Chondrocyte (in vitro differentiated cells): ENCODE data around the gene NACA. TPM values are rescaled to one million over a fixed set of nuclear protein-coding genes. Genes with fewer than 3 reads are reported as not detected.

Source experiments
- DNase-seq: peaks from one replicate; pipeline ENCODE4 v3.0.0; 2021; ENCODE audit warnings: mixed read lengths, low spot score
- H3K27ac Mint-ChIP-seq: one replicate; pipeline ENCODE4 v1.8.0; 2021; ENCODE audit warnings: mild to moderate bottlenecking, moderate library complexity, mixed read lengths; ENCODE audit not compliant: unreplicated experiment
- H3K27me3 Mint-ChIP-seq: 2 replicates; pipeline ENCODE4 v1.8.0; 2021; ENCODE audit warnings: low read depth, mixed read lengths
- H3K36me3 Mint-ChIP-seq: 2 replicates; pipeline ENCODE4 v1.8.0; 2021; ENCODE audit warnings: low read depth, mixed read lengths
- H3K4me1 Mint-ChIP-seq: 2 replicates; pipeline ENCODE4 v1.8.0; 2021; ENCODE audit warnings: low read depth, mild to moderate bottlenecking, mixed read lengths
- H3K4me3 Mint-ChIP-seq: one replicate; pipeline ENCODE4 v1.8.0; 2021; ENCODE audit warnings: mild to moderate bottlenecking, moderate library complexity, mixed read lengths; ENCODE audit not compliant: unreplicated experiment
- H3K9me3 Mint-ChIP-seq: 2 replicates; pipeline ENCODE4 v1.8.0; 2021; ENCODE audit warnings: low read depth, mixed read lengths
- total RNA-seq: library from RNA; stranded (reverse); gene quantifications from 3 replicates; pipeline ENCODE4 v1.2.1, GENCODE V29; 2021
- TF ChIP-seq, protein P1 (sequence below): fragments of 200-600 bp; sonication (generic); IDR thresholded peaks from 2 replicates; pipeline ENCODE4 v1.5.0; 2021; ENCODE audit warnings: antibody characterized with exemption, mild to moderate bottlenecking, moderate library complexity

The NACA gene
- total RNA-seq, 1 donor from 2014 or later = 513 TPM

DNA sequence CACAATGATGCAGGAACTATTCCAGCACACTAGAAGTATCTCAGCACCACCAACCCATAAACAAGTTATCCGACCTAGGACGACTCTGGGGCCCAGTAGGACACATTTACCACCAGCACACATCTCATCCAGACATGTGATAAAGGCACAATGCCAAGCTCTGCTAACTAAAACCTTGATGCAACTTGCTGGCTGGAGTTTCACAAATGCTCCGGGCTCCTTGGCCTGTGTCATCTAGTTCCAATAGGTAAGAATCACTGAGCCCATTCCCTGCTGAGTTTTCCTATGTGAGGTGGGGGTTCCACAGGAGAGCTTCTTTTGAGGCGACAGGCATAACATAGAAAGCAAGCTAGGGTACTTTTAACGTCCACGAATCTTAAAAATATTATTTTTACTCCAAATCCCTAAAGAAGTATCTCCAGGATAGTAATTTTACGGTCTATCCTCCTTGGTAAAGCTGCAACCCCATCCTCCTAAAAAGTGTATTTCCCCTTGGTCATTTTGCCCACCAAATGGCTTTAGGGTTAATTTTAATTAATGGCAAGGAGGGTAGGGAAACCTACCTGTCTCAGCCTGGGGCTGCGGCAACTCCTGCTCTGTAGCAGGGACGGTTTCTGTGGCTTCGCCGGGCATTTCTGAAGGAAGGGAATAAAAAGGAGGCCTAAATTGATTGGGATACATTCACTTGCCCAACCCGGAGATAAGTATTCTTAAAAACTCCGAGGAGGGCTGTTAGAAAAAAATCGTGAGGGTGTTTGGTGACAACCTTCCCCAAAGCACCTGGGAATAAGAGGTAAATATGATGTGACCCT lies 1.0 kb downstream of the NACA start:
- Mint-ChIP-seq H3K9me3 (no peaks in the 10 kb centered on the region), H3K4me1 (peaks cover 57% of the 10 kb centered on the region), H3K27ac (peak overlapping the region; percentile 97), H3K27me3 (no peaks in the 10 kb centered on the region), H3K36me3 (peaks cover 19% of the 10 kb centered on the region), H3K4me3 (peak overlapping the region; percentile 98)
- no peak for DNase-seq
- TF ChIP-seq, protein P1, sequence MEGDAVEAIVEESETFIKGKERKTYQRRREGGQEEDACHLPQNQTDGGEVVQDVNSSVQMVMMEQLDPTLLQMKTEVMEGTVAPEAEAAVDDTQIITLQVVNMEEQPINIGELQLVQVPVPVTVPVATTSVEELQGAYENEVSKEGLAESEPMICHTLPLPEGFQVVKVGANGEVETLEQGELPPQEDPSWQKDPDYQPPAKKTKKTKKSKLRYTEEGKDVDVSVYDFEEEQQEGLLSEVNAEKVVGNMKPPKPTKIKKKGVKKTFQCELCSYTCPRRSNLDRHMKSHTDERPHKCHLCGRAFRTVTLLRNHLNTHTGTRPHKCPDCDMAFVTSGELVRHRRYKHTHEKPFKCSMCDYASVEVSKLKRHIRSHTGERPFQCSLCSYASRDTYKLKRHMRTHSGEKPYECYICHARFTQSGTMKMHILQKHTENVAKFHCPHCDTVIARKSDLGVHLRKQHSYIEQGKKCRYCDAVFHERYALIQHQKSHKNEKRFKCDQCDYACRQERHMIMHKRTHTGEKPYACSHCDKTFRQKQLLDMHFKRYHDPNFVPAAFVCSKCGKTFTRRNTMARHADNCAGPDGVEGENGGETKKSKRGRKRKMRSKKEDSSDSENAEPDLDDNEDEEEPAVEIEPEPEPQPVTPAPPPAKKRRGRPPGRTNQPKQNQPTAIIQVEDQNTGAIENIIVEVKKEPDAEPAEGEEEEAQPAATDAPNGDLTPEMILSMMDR = no peak

GRCh38 chr12:56723352-56723751 lies 1.7 kb downstream of the NACA start:
- Mint-ChIP-seq H3K36me3 (peaks cover 22% of the 10 kb centered on the region), H3K4me1 (peaks cover 62% of the 10 kb centered on the region), H3K27ac (peak overlapping the region; percentile 97), H3K27me3 (no peaks in the 10 kb centered on the region), H3K9me3 (no peaks in the 10 kb centered on the region), H3K4me3 (peak overlapping the region; percentile 98)
- TF ChIP-seq, protein P1 = no peak
- no peak for DNase-seq

DNA sequence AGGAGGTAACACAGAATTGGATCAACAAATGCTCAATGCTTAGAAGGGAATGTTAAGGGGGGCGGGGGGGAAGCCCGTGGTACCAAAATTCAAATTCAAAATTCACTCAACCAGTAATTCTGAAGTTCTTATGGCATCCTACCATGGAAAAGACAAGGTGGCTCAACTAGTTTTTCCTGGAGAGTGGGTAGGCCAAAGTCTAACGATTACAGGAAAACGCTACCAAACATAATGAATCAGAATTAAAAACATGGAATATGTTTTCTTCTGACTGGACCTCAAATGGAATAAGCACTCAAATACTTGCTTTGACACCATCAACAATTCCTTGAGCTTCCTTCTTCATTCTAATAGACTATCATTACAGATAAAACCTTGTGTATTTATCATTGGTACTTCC lies 2.3 kb downstream of the NACA start:
- H3K4me3 Mint-ChIP-seq = peak overlapping the region; percentile 98
- peaks cover 62% of the 10 kb centered on the region for H3K4me1 Mint-ChIP-seq
- H3K36me3 Mint-ChIP-seq = peaks cover 22% of the 10 kb centered on the region
- no peaks in the 10 kb centered on the region for H3K9me3 Mint-ChIP-seq
- H3K27me3 Mint-ChIP-seq = no peaks in the 10 kb centered on the region
- TF ChIP-seq, protein P1 = no peak
- H3K27ac Mint-ChIP-seq = peak overlapping the region; percentile 14
- DNase-seq = no peak

DNA sequence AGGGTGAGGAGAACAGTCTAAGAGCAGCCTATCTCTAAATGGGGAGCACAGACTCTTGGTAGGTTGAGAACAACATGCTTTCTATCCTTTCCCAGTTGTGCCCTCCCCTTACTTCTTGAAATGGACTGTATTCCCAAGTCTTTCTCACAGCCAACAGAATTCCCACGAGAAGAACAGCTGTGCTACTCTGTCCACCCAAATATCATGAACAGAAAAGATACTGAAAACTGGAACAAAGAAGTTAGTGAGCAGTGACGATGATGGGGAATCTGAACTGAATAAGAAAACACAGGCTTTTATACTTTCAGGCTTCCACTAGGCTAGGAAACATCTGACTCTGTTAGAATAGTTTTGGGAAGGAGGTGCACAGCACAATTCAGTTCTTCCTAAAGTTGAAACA lies 3.4 kb downstream of the NACA start:
- peak overlapping the region; percentile 46 for H3K27ac Mint-ChIP-seq
- TF ChIP-seq, protein P1 = no peak
- H3K4me3 Mint-ChIP-seq = no peak overlapping the region
- peaks cover 23% of the 10 kb centered on the region for H3K36me3 Mint-ChIP-seq
- peaks cover 65% of the 10 kb centered on the region for H3K4me1 Mint-ChIP-seq
- H3K9me3 Mint-ChIP-seq = no peaks in the 10 kb centered on the region
- no peak for DNase-seq
- no peaks in the 10 kb centered on the region for H3K27me3 Mint-ChIP-seq

DNA sequence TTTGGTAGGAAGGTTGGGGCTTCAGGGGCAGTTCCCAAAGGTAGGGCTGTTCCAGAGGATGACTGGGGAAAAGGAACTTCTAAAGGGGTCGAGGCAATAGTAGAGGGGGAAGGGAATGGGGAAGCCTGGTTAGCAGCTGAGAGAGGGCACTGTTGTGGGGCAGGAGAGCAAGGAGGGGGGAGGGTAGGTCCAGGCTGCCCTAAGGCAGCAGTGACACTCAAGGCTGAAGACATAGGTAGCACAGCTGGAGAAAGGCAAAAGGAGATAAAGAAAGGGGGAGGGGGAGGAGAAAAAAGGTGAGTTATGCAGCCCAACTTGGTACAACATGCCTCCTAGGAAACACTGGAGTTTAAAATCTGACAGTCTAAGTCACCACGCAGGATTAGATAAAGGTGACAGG lies 3.9 kb downstream of the NACA start:
- TF ChIP-seq, protein P1 = no peak
- H3K4me1 Mint-ChIP-seq = peaks cover 68% of the 10 kb centered on the region
- H3K27ac Mint-ChIP-seq = peak overlapping the region; percentile 60
- no peaks in the 10 kb centered on the region for H3K9me3 Mint-ChIP-seq
- peaks cover 26% of the 10 kb centered on the region for H3K36me3 Mint-ChIP-seq
- H3K4me3 Mint-ChIP-seq = no peak overlapping the region
- DNase-seq = no peak
- no peaks in the 10 kb centered on the region for H3K27me3 Mint-ChIP-seq
